T47D (cell line): Measurements from ENCODE around the gene NFE2L3.
"Not testable (repeated sequence)": the region's sequence is repeated elsewhere in the genome, so short reads cannot be mapped to it uniquely, and the experiment has no call there.

Experiments
- DNase-seq, 2 experiments: peaks; one replicate each; pipeline versions ENCODE4 v3.0.0 to v3.0.0-alpha.2; 2011 to 2012; ENCODE audit warnings: low read depth in 1 of 2, low spot score in 1 of 2
- JUND ChIP-seq: IDR thresholded peaks from 2 replicates; pipeline ENCODE4 v1.6.1; 2012; ENCODE audit warnings: low read depth
- in situ Hi-C: cut with HindIII; loops from 2 replicates; pipeline ENCODE4 v1.10.0; 2016; ENCODE audit warnings: low sequenced_read_pairs, low pct_unique_long_range_greater_than_20kb

NFE2L3 gene

GRCh38 chr7:26179826-26180497 is 28.0 kb downstream of the NFE2L3 start:
- TF ChIP-seq JUND, result no peak
- in situ Hi-C loops, result no loop called here
- no peak for DNase-seq

- TF ChIP-seq JUND, result no peak
- no peak for DNase-seq
- in situ Hi-C loops, result no loop called here
Observed at GRCh38 chr7:26180792-26181198, 28.8 kb downstream of the NFE2L3 start.

GRCh38 chr7:26181474-26182227 is 29.7 kb downstream of the NFE2L3 start:
- no peak for DNase-seq
- in situ Hi-C loops, result no loop called here
- no peak for TF ChIP-seq JUND

GRCh38 chr7:26182283-26182682 is 30.3 kb downstream of the NFE2L3 start:
- DNase-seq, result peak in 1 of 2 experiments; percentile 45
- in situ Hi-C loops, result no loop called here
- TF ChIP-seq JUND, result no peak

GRCh38 chr7:26182706-26183105 is 30.7 kb downstream of the NFE2L3 start:
- DNase-seq, result peak in 1 of 2 experiments; percentile 46
- no peak for TF ChIP-seq JUND
- in situ Hi-C loops, result no loop called here

- no peak for DNase-seq
- TF ChIP-seq JUND, result no peak
- in situ Hi-C loops, result no loop called here
Observed at GRCh38 chr7:26183545-26184280, 31.7 kb downstream of the NFE2L3 start.

- in situ Hi-C loops, DNase-seq: not testable (repeated sequence)
Observed at GRCh38 chr7:26184281-26185101, 32.5 kb downstream of the NFE2L3 start.

GRCh38 chr7:26185131-26185843 is 33.3 kb downstream of the NFE2L3 start:
- DNase-seq, result no peak
- in situ Hi-C loops, result no loop called here
- no peak for TF ChIP-seq JUND

GRCh38 chr7:26185844-26186180 is 33.8 kb downstream of the NFE2L3 start:
- TF ChIP-seq JUND, result no peak
- in situ Hi-C loops, result no loop called here
- no peak for DNase-seq

- in situ Hi-C loops, result no loop called here
- TF ChIP-seq JUND, result no peak; the same call in 1 of the 2 replicates
- no peak for DNase-seq
Observed at GRCh38 chr7:26186364-26187311, 34.6 kb downstream of the NFE2L3 start.
